HepG2 (cell line): ENCODE data around the gene FBXO24. TPM values are rescaled to one million over a fixed set of nuclear protein-coding genes. Genes with fewer than 3 reads are reported as not detected.

Experiments
- BORCS8-MEF2B ChIP-seq: sonication (generic); formaldehyde crosslinking; IDR thresholded peaks from 2 replicates; pipeline ENCODE4 v1.8.0; 2022; ENCODE audit warnings: mild to moderate bottlenecking, missing genetic modification reagents
- BRCA1 ChIP-seq: sonication (generic); formaldehyde crosslinking; IDR thresholded peaks from 2 replicates; pipeline ENCODE4 v1.4.0; 2020; ENCODE audit warnings: missing genetic modification reagents
- CEBPZ ChIP-seq: IDR thresholded peaks from 2 replicates; pipeline ENCODE4 v1.6.1; 2012; ENCODE audit warnings: low read length, improper control_type of control experiment
- DMTF1 ChIP-seq: sonication (generic); formaldehyde crosslinking; IDR thresholded peaks from 2 replicates; pipeline ENCODE4 v1.4.0; 2020; ENCODE audit warnings: mild to moderate bottlenecking, missing genetic modification reagents
- ELF4 ChIP-seq: sonication (generic); formaldehyde crosslinking; IDR thresholded peaks from 2 replicates; pipeline ENCODE4 v1.5.0; 2020; ENCODE audit warnings: missing genetic modification reagents, mild to moderate bottlenecking, moderate library complexity, borderline replicate concordance
- FOXO1 ChIP-seq: sonication (generic); formaldehyde crosslinking; IDR thresholded peaks from 2 replicates; pipeline ENCODE4 v1.4.0; 2020; ENCODE audit warnings: missing genetic modification reagents
- GZF1 ChIP-seq: sonication (generic); formaldehyde crosslinking; IDR thresholded peaks from 2 replicates; pipeline ENCODE4 v1.5.1; 2020; ENCODE audit warnings: mild to moderate bottlenecking, missing genetic modification reagents
- JDP2 ChIP-seq: sonication (generic); formaldehyde crosslinking; IDR thresholded peaks from 2 replicates; pipeline ENCODE4 v1.8.1; 2022; ENCODE audit warnings: missing genetic modification reagents, borderline replicate concordance
- RARG ChIP-seq: sonication (generic); formaldehyde crosslinking; IDR thresholded peaks from 2 replicates; pipeline ENCODE4 v1.4.0; 2020; ENCODE audit warnings: low read depth, mild to moderate bottlenecking, missing genetic modification reagents
- RERE ChIP-seq: IDR thresholded peaks from 2 replicates; pipeline ENCODE4 v1.6.1; 2016; ENCODE audit warnings: low read depth, missing genetic modification reagents, missing compliant biosample characterization
- SALL1 ChIP-seq: sonication (generic); formaldehyde crosslinking; IDR thresholded peaks from 2 replicates; pipeline ENCODE4 v1.8.0; 2022; ENCODE audit warnings: mild to moderate bottlenecking, missing genetic modification reagents
- TCF7L2 ChIP-seq: IDR thresholded peaks from 2 replicates; pipeline ENCODE4 v1.6.1; 2011; ENCODE audit warnings: mild to moderate bottlenecking, low read depth, low read length, moderate library complexity
- TEAD3 ChIP-seq: optimal IDR thresholded peaks from 2 replicates; pipeline ENCODE3; 2016; ENCODE audit warnings: borderline replicate concordance
- ZNF34 ChIP-seq: sonication (generic); formaldehyde crosslinking; IDR thresholded peaks from 2 replicates; pipeline ENCODE4 v1.4.0; 2020; ENCODE audit warnings: mild to moderate bottlenecking, missing genetic modification reagents, borderline replicate concordance
- ZNF549 ChIP-seq: sonication (generic); formaldehyde crosslinking; IDR thresholded peaks from 2 replicates; pipeline ENCODE4 v1.5.0; 2020; ENCODE audit warnings: missing genetic modification reagents
- ZNF784 ChIP-seq: sonication (generic); formaldehyde crosslinking; IDR thresholded peaks from 2 replicates; pipeline ENCODE4 v1.5.1; 2020; ENCODE audit warnings: missing genetic modification reagents, mild to moderate bottlenecking, borderline replicate concordance
- ZNF878 ChIP-seq: sonication (generic); formaldehyde crosslinking; IDR thresholded peaks from 2 replicates; pipeline ENCODE4 v1.8.1; 2023; ENCODE audit warnings: mild to moderate bottlenecking, missing genetic modification reagents, moderate library complexity
- polyA plus RNA-seq, 8 experiments: library from polyadenylated mRNA; depleted of rRNA in 3 of 8; stranded (reverse) in 7 of 8; unstranded in 1 of 8; fragments of >200 nt; fragmentation: Illumina TruSeq in 4 of 8; extraction: Trizol in 4 of 8; gene quantifications; 2 replicates each; pipeline versions ENCODE4 v1.2.1 to v1.2.3, GENCODE V29; 2011 to 2016; ENCODE audit warnings: low read depth in 4 of 8, missing spikeins in 1 of 8, mixed read lengths in 1 of 8; ENCODE audit not compliant: insufficient read depth in 1 of 8
- total RNA-seq, 5 experiments: library from RNA; depleted of rRNA; stranded (reverse); fragments of >200 nt; fragmentation: Illumina TruSeq; extraction: Trizol; gene quantifications; 2 replicates each; pipeline ENCODE4 v1.2.3, GENCODE V29; 2016; ENCODE audit warnings: low read depth in 1 of 5

The FBXO24 gene
- total and polyA plus RNA-seq, 2 of the 13 experiments (the other 11 are each of a cell fraction or from before 2014, with no cell fraction given), result 0.20 to 0.55 TPM

- TF ChIP-seq CEBPZ, result no peak
- no peak; the same call in 1 of the 2 replicates for TF ChIP-seq JDP2 (CRISPR knock-in tag)
- no peak for TF ChIP-seq DMTF1 (CRISPR knock-in tag)
- TF ChIP-seq ZNF34, result no peak
- peak; percentile 65; the same call in 1 of the 2 replicates for TF ChIP-seq FOXO1 (CRISPR knock-in tag)
- no peak for TF ChIP-seq TCF7L2
- no peak for TF ChIP-seq GZF1 (CRISPR knock-in tag)
- no peak for TF ChIP-seq ZNF549 (CRISPR knock-in tag)
- no peak for TF ChIP-seq ZNF784 (CRISPR knock-in tag)
- peak; percentile 38; the same call in 1 of the 2 replicates for TF ChIP-seq BORCS8-MEF2B (CRISPR knock-in tag)
- 0 out of 2 replicates have a peak, but pooled peaks have one; percentile 3 for TF ChIP-seq ELF4 (CRISPR knock-in tag)
- peak; percentile 84; the same call in 1 of the 2 replicates for TF ChIP-seq ZNF878 (CRISPR knock-in tag)
- no peak for TF ChIP-seq BRCA1 (CRISPR knock-in tag)
- no peak for TF ChIP-seq RARG
- TF ChIP-seq TEAD3 (CRISPR knock-in tag), result peak; percentile 97
- TF ChIP-seq SALL1 (CRISPR knock-in tag), result peak; percentile 73; the same call in 1 of the 2 replicates
- no peak for TF ChIP-seq RERE (CRISPR knock-in tag)
Measured at GRCh38 chr7:100545360-100546128, 40.6 kb upstream of the FBXO24 start (continued).
